ENCODE data around the gene NBEA. TPM values are rescaled to one million over a fixed set of nuclear protein-coding genes. Genes with fewer than 3 reads are reported as not detected.

Gene NBEA
- total RNA-seq, 1 experiment from 2014 or later: 1.6 TPM

DNA sequence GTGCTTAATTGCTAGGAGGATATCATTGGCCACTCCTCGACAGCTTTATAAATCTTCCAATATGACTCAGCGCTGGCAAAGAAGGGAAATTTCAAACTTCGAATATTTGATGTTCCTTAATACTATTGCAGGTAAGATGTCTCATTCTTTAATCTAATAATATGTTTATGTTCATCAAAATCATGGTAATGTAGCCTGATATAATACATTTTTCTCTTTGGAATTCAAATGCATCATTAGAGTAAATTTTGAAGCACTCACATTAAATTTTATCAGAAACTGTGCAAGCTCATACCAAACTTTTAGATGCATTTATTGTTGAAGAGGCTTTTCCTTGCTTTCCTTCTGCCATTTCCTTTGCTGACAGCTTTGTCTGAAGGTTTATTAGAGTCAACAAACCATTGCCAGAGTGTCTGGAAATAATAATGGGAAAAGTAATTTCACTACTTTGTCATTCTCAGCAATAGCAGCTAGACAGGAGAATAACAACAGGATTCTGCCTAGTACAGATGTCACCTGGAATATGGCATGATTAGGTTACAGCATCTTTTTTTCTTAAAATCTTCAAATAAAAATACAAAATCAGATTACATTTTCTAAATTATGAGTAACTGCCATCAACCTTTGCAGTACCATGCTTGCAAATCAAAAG is 613.0 kb downstream of the NBEA start:
- no peak for DNase-seq (ENCODE audit: low read depth in 1 of 2, low spot score in 2 of 2)
- no peaks in the 10 kb centered on the region for H3K36me3 ChIP-seq
- no peaks in the 10 kb centered on the region for H3K27me3 ChIP-seq (replicated peaks)
- H3K27ac ChIP-seq: no peak overlapping the region
- no peaks in the 10 kb centered on the region for H3K9me3 ChIP-seq (replicated peaks)
- H3K4me3 ChIP-seq: no peak overlapping the region
- no peaks in the 10 kb centered on the region for H3K4me1 ChIP-seq (replicated peaks)

DNA sequence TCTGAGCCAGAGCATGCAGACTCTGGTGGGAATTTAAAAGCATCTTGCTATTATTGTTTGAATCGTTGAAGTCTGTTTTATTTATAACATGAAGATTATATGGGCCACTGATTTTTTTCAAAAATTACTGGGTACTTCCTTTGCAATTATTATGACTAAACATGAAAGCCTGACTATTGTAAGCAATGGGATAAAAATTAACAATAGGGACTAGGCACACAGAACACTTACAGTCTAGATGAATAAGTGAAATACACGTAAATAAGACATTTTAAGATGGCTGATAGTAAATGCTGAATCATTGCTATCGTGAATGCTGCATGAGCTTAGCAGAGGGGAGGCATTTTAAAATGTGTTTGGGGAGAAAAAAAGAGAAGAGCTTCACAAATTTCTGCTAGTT is 615.4 kb downstream of the NBEA start:
- Histone ChIP-seq H3K27ac (no peak overlapping the region), H3K27me3 (replicated peaks) (no peaks in the 10 kb centered on the region), H3K4me3 (no peak overlapping the region), H3K4me1 (replicated peaks) (no peaks in the 10 kb centered on the region), H3K36me3 (no peaks in the 10 kb centered on the region), H3K9me3 (replicated peaks) (no peaks in the 10 kb centered on the region)
- DNase-seq (ENCODE audit: low read depth in 1 of 2, low spot score in 2 of 2): no peak

DNA sequence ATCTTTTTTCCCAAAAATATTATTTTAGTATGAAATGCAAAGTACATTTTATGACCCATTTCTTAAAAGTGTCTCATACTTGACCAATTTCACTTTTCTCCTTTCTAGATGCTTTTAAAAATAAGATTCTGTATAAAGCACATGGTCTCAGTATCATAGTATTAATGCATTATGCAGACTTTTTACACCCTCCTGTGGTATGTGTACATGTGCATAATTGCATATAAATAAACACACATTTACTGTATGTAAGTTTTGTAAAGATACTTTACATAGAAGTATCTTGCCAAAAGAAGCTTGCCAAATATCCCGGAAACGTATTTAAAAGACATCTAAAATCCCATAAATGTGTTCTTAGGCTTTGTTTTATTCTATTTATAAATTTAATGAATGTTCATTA is 619.5 kb downstream of the NBEA start:
- no peaks in the 10 kb centered on the region for H3K36me3 ChIP-seq
- H3K4me3 ChIP-seq: no peak overlapping the region
- H3K9me3 ChIP-seq (replicated peaks): no peaks in the 10 kb centered on the region
- H3K27ac ChIP-seq: no peak overlapping the region
- no peaks in the 10 kb centered on the region for H3K4me1 ChIP-seq (replicated peaks)
- no peaks in the 10 kb centered on the region for H3K27me3 ChIP-seq (replicated peaks)
- DNase-seq (ENCODE audit: low read depth in 1 of 2, low spot score in 2 of 2): no peak

- Histone ChIP-seq H3K4me1 (replicated peaks) (no peaks in the 10 kb centered on the region), H3K27ac (no peak overlapping the region), H3K9me3 (replicated peaks) (no peaks in the 10 kb centered on the region), H3K4me3 (no peak overlapping the region), H3K36me3 (no peaks in the 10 kb centered on the region), H3K27me3 (replicated peaks) (no peaks in the 10 kb centered on the region)
- no peak for DNase-seq (ENCODE audit: low read depth in 1 of 2, low spot score in 2 of 2)
Observed at GRCh38 chr13:35565273-35565672, 623.2 kb downstream of the NBEA start.

GRCh38 chr13:35566340-35566739 is 624.3 kb downstream of the NBEA start:
- DNase-seq (ENCODE audit: low read depth in 1 of 2, low spot score in 2 of 2): no peak
- no peaks in the 10 kb centered on the region for H3K9me3 ChIP-seq (replicated peaks)
- no peak overlapping the region for H3K27ac ChIP-seq
- no peaks in the 10 kb centered on the region for H3K36me3 ChIP-seq
- H3K27me3 ChIP-seq (replicated peaks): no peaks in the 10 kb centered on the region
- H3K4me1 ChIP-seq (replicated peaks): no peaks in the 10 kb centered on the region
- H3K4me3 ChIP-seq: no peak overlapping the region

GRCh38 chr13:35567406-35567980 is 625.4 kb downstream of the NBEA start:
- no peak for DNase-seq (ENCODE audit: low read depth in 1 of 2, low spot score in 2 of 2)
- Histone ChIP-seq H3K36me3 (no peaks in the 10 kb centered on the region), H3K9me3 (replicated peaks) (no peaks in the 10 kb centered on the region), H3K27me3 (replicated peaks) (no peaks in the 10 kb centered on the region), H3K4me3 (no peak overlapping the region), H3K4me1 (replicated peaks) (no peaks in the 10 kb centered on the region), H3K27ac (no peak overlapping the region)

DNA sequence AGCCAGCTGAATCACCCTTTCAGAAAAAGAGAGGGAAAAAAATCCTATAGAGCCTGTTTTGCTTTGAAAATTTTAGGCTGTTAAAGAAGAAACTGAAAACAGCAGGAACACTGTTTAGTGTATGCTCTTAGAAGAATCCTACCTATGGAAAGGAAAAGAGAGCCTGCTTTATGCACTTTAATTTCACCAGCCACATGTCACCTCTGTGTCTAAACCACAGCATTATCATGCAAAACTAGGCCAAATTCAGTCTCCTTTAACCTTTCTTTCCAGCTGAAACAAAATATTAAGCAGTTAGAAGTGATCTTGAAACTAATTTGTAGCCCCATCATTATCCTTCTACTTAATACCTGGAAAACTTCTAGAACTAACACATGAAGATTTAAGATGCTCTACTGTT is 631.6 kb downstream of the NBEA start:
- no peak overlapping the region for H3K4me3 ChIP-seq
- H3K36me3 ChIP-seq: no peaks in the 10 kb centered on the region
- no peaks in the 10 kb centered on the region for H3K4me1 ChIP-seq (replicated peaks)
- H3K27ac ChIP-seq: no peak overlapping the region
- H3K27me3 ChIP-seq (replicated peaks): no peaks in the 10 kb centered on the region
- no peak for DNase-seq (ENCODE audit: low read depth in 1 of 2, low spot score in 2 of 2)
- H3K9me3 ChIP-seq (replicated peaks): no peaks in the 10 kb centered on the region

DNA sequence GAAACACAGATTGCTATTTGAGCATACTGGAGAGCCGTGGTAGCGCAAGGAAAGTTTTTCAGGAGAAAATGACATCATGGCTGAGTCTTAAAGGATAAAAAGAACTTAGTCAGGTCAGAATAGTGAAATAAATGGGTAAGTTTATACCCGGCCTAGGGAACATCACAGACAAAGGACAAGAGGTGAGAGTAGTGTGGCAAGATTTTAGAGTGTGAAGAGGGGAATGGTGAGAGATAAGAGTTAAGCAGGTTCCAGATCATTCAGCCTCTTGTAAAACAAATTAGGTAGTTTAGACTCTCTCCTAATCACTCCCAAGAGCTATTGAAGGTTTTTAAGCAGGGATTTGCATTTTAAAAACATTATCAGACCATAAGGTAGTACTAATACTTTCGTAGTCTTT is 650.4 kb downstream of the NBEA start:
- Histone ChIP-seq H3K36me3 (no peaks in the 10 kb centered on the region), H3K27ac (no peak overlapping the region), H3K4me1 (replicated peaks) (no peaks in the 10 kb centered on the region), H3K27me3 (replicated peaks) (no peaks in the 10 kb centered on the region), H3K4me3 (no peak overlapping the region), H3K9me3 (replicated peaks) (no peaks in the 10 kb centered on the region)
- no peak for DNase-seq (ENCODE audit: low read depth in 1 of 2, low spot score in 2 of 2)

GRCh38 chr13:35593651-35594050 is 651.6 kb downstream of the NBEA start:
- Histone ChIP-seq H3K27me3 (replicated peaks) (no peaks in the 10 kb centered on the region), H3K27ac (no peak overlapping the region), H3K36me3 (no peaks in the 10 kb centered on the region), H3K9me3 (replicated peaks) (no peaks in the 10 kb centered on the region), H3K4me1 (replicated peaks) (no peaks in the 10 kb centered on the region), H3K4me3 (no peak overlapping the region)
- no peak for DNase-seq (ENCODE audit: low read depth in 1 of 2, low spot score in 2 of 2)

DNA sequence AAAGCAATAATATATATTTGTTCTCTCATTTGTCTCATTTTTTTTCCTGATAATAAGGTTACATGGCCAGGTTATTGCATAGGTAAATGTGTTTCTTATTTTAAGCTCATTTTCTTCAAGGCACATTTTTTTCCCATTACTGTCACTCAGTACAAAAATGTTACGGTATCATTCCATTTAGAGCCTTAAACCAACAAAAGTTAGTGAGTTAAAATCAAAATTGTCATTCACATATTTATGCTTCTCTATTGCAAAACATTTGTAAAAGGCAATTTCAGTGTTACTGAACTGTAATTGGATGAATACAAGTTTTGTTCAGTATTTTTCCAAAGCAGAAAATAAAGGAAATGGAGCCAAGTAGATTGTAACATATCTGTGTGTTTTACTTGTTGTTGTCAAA is 652.0 kb downstream of the NBEA start:
- H3K36me3 ChIP-seq: no peaks in the 10 kb centered on the region
- no peak overlapping the region for H3K27ac ChIP-seq
- no peak overlapping the region for H3K4me3 ChIP-seq
- no peaks in the 10 kb centered on the region for H3K9me3 ChIP-seq (replicated peaks)
- DNase-seq (ENCODE audit: low read depth in 1 of 2, low spot score in 2 of 2): no peak
- H3K27me3 ChIP-seq (replicated peaks): no peaks in the 10 kb centered on the region
- H3K4me1 ChIP-seq (replicated peaks): no peaks in the 10 kb centered on the region

DNA sequence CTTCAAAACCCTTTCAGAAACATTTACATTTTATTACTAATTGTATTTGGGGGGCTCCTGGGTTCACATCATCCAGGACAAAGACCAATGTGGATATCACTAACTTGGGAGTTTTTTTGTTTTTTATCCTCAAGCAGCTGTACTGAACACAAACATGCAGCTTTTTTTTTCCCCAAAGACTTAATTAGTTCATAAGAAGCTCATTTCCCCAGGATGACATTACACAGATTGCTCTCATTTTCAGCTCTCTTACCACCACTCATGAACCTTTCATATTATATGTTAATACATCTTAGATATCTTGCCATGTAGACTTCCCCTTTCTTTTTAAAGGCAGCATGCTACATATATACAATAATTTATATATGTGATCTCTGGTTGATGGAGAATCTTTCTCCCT is 653.1 kb downstream of the NBEA start:
- no peaks in the 10 kb centered on the region for H3K9me3 ChIP-seq (replicated peaks)
- H3K27me3 ChIP-seq (replicated peaks): no peaks in the 10 kb centered on the region
- H3K27ac ChIP-seq: no peak overlapping the region
- no peak overlapping the region for H3K4me3 ChIP-seq
- no peaks in the 10 kb centered on the region for H3K36me3 ChIP-seq
- H3K4me1 ChIP-seq (replicated peaks): no peaks in the 10 kb centered on the region
- DNase-seq (ENCODE audit: low read depth in 1 of 2, low spot score in 2 of 2): no peak

GRCh38 chr13:35596321-35597030 is 654.4 kb downstream of the NBEA start:
- no peaks in the 10 kb centered on the region for H3K27me3 ChIP-seq (replicated peaks)
- no peak overlapping the region for H3K27ac ChIP-seq
- no peaks in the 10 kb centered on the region for H3K36me3 ChIP-seq
- no peaks in the 10 kb centered on the region for H3K4me1 ChIP-seq (replicated peaks)
- no peak for DNase-seq (ENCODE audit: low read depth in 1 of 2, low spot score in 2 of 2)
- H3K9me3 ChIP-seq (replicated peaks): no peaks in the 10 kb centered on the region
- no peak overlapping the region for H3K4me3 ChIP-seq

GRCh38 chr13:35597451-35597850 is 655.4 kb downstream of the NBEA start:
- no peaks in the 10 kb centered on the region for H3K27me3 ChIP-seq (replicated peaks)
- DNase-seq (ENCODE audit: low read depth in 1 of 2, low spot score in 2 of 2): no peak
- no peaks in the 10 kb centered on the region for H3K36me3 ChIP-seq
- H3K27ac ChIP-seq: no peak overlapping the region
- no peak overlapping the region for H3K4me3 ChIP-seq
- no peaks in the 10 kb centered on the region for H3K4me1 ChIP-seq (replicated peaks)
- H3K9me3 ChIP-seq (replicated peaks): no peaks in the 10 kb centered on the region

DNA sequence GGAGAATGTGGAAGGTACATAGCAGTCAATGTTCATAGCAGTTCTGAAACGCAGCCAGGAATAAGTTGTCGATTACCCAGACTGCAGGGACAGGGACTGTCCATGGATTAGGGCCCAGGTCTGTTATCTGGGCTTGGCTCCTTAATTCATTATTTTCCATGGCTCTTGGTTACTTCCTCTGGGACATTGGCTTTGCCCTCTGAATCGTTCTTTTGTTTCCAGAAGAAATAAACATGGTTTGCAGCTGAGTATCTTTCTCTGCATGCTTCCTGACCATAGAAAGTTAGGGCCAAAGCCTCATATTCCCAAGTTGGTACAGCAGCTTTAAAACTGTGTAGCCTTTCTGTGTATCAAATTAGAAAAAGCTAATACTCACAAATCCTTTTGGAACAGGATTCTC is 656.2 kb downstream of the NBEA start:
- Histone ChIP-seq H3K27me3 (replicated peaks) (no peaks in the 10 kb centered on the region), H3K9me3 (replicated peaks) (no peaks in the 10 kb centered on the region), H3K27ac (no peak overlapping the region), H3K36me3 (no peaks in the 10 kb centered on the region), H3K4me1 (replicated peaks) (no peaks in the 10 kb centered on the region), H3K4me3 (no peak overlapping the region)
- DNase-seq (ENCODE audit: low read depth in 1 of 2, low spot score in 2 of 2): no peak

Measured in SJSA1 (cell line).